DMS53 treated with DMSO at 0.1 percent for 48 hours (cell line): ENCODE measurements around the gene CCDC51.

Experiments used
- DNase-seq: peaks from one replicate; lab custom pipeline; 2025; ENCODE audit not compliant: unreplicated experiment; lab: John Stamatoyannopoulos, UW

Gene CCDC51

GRCh38 chr3:48420561-48420960 is 19.4 kb downstream of the CCDC51 start:
- DNase-seq, result no peak

- DNase-seq, result no peak
Measured at GRCh38 chr3:48419597-48419996, 20.3 kb downstream of the CCDC51 start.

GRCh38 chr3:48419149-48419548 is 20.8 kb downstream of the CCDC51 start:
- no peak for DNase-seq

GRCh38 chr3:48418651-48419050 is 21.3 kb downstream of the CCDC51 start:
- no peak for DNase-seq

- DNase-seq, result no peak
Measured at GRCh38 chr3:48418140-48418539, 21.8 kb downstream of the CCDC51 start.

GRCh38 chr3:48417529-48418108 is 22.3 kb downstream of the CCDC51 start:
- DNase-seq, result no peak

- no peak for DNase-seq
Measured at GRCh38 chr3:48416546-48416945, 23.4 kb downstream of the CCDC51 start.

- DNase-seq, result no peak
Measured at GRCh38 chr3:48416091-48416505, 23.8 kb downstream of the CCDC51 start.

GRCh38 chr3:48415251-48415953 is 24.5 kb downstream of the CCDC51 start:
- no peak for DNase-seq

- no peak for DNase-seq
Measured at GRCh38 chr3:48414376-48415250, 25.3 kb downstream of the CCDC51 start.

GRCh38 chr3:48413611-48414010 is 26.3 kb downstream of the CCDC51 start:
- DNase-seq, result no peak

- no peak for DNase-seq
Measured at GRCh38 chr3:48413086-48413485, 26.8 kb downstream of the CCDC51 start.

- DNase-seq, result no peak
Measured at GRCh38 chr3:48412375-48413001, 27.4 kb downstream of the CCDC51 start.

GRCh38 chr3:48411606-48412374 is 28.1 kb downstream of the CCDC51 start:
- no peak for DNase-seq

GRCh38 chr3:48411041-48411588 is 28.8 kb downstream of the CCDC51 start:
- DNase-seq, result no peak

- DNase-seq, result no peak
Measured at GRCh38 chr3:48410205-48411040, 29.5 kb downstream of the CCDC51 start.

- DNase-seq, result no peak
Measured at GRCh38 chr3:48409291-48410201, 30.4 kb downstream of the CCDC51 start.

GRCh38 chr3:48408823-48409281 is 31.1 kb downstream of the CCDC51 start:
- no peak for DNase-seq
